Testis (tissue), 3 donors: ENCODE results near the gene CFAP46. TPM values are rescaled to one million over a fixed set of nuclear protein-coding genes. Genes with fewer than 3 reads are reported as not detected.

Experiments
- DNase-seq: peaks from one replicate; pipeline ENCODE4 v3.0.0-alpha.2; 2019
- H3K27ac ChIP-seq, 2 donors: fragments of 200-600 bp; sonication (generic); one replicate each; pipeline ENCODE4 v1.5.1; 2019
- H3K27me3 ChIP-seq: fragments of 200-600 bp; sonication (generic); one replicate; pipeline ENCODE4 v1.5.1; 2019
- H3K36me3 ChIP-seq: fragments of 200-600 bp; sonication (generic); one replicate; pipeline ENCODE4 v1.5.1; 2017; ENCODE audit warnings: low read depth; ENCODE audit errors: missing control alignments
- H3K4me1 ChIP-seq: fragments of 200-600 bp; sonication (generic); one replicate; pipeline ENCODE4 v1.5.1; 2019
- H3K4me3 ChIP-seq, 2 donors: fragments of 200-600 bp; sonication (generic); one replicate each; pipeline ENCODE4 v1.5.1; 2017 to 2019
- H3K9me3 ChIP-seq: fragments of 200-600 bp; sonication (generic); one replicate; pipeline ENCODE4 v1.5.1; 2017
- CTCF ChIP-seq, 3 experiments: fragments of 450-650 bp in 2 of 3; fragments of 200-600 bp in 1 of 3; sonication (generic) in 1 of 3; IDR thresholded peaks; one replicate each; pipeline ENCODE4 v1.5.1; 2016 to 2019; ENCODE audit warnings: antibody characterized with exemption in 3 of 3, mild to moderate bottlenecking in 2 of 3, moderate library complexity in 1 of 3
- POLR2A ChIP-seq: fragments of 450-650 bp; IDR thresholded peaks from one replicate; pipeline ENCODE4 v1.6.1; 2017; ENCODE audit warnings: antibody characterized with exemption, mild to moderate bottlenecking, moderate library complexity
- WGBS, 2 donors: methylation state at CpG; one replicate each; pipeline ENCODE4 v1.1.5; 2018; 5-methylcytosine and 5-hydroxymethylcytosine counted together
- intact Hi-C: fragments of 100-400 bp; cut with DNase I; formaldehyde crosslinking; loops from one replicate; pipeline ENCODE4 v1.15.1; 2023; ENCODE audit warnings: low total_unique reads
- polyA plus RNA-seq: library from polyadenylated mRNA; stranded (reverse); fragments of 350-450 nt; fragmentation: Illumina TruSeq; extraction: RNeasy Lipid Tissue Mini Kit (QIAGEN cat#74804); gene quantifications from one replicate; pipeline ENCODE4 v1.2.3, GENCODE V29; 2014; ENCODE audit warnings: low read depth, low replicate concordance; ENCODE audit not compliant: insufficient read depth
- total RNA-seq, 2 donors: library from RNA; depleted of rRNA; stranded (reverse); fragments of >200 nt; gene quantifications; one replicate each; pipeline ENCODE4 v1.2.3, GENCODE V29; 2016

The CFAP46 gene
- total and polyA plus RNA-seq, 3 donors from 2014 or later = 36.0 to 67.6 (median 59.0) TPM

- no peaks in the 10 kb centered on the region for H3K27me3 ChIP-seq
- intact Hi-C loops = no loop called here
- 88 to 89% methylated on average over 30 to 33 of the region's 42 CpGs for WGBS, 2 donors
- H3K9me3 ChIP-seq = no peaks in the 10 kb centered on the region
- H3K4me1 ChIP-seq = no peaks in the 10 kb centered on the region
- DNase-seq = no peak
- H3K4me3 ChIP-seq = no peak overlapping the region
- no peak for TF ChIP-seq CTCF (IDR thresholded peaks at IDR 0.05)
- no peak for TF ChIP-seq POLR2A
- no peaks in the 10 kb centered on the region for H3K36me3 ChIP-seq
- H3K27ac ChIP-seq = no peak overlapping the region
Measured at GRCh38 chr10:132983252-132984007, 41.1 kb upstream of the CFAP46 start.

GRCh38 chr10:132982301-132982989 is 40.1 kb upstream of the CFAP46 start:
- DNase-seq = peak; percentile 25
- intact Hi-C loops = no loop called here
- no peaks in the 10 kb centered on the region for H3K36me3 ChIP-seq
- no peaks in the 10 kb centered on the region for H3K9me3 ChIP-seq
- no peak overlapping the region for H3K4me3 ChIP-seq
- no peaks in the 10 kb centered on the region for H3K4me1 ChIP-seq
- H3K27ac ChIP-seq = no peak overlapping the region
- TF ChIP-seq POLR2A = no peak
- TF ChIP-seq CTCF (IDR thresholded peaks at IDR 0.05) = no peak
- H3K27me3 ChIP-seq = no peaks in the 10 kb centered on the region
- 79 to 83% methylated on average over 23 to 33 of the region's 36 CpGs for WGBS, 2 donors

GRCh38 chr10:132981746-132982145 is 39.4 kb upstream of the CFAP46 start:
- no peak overlapping the region for H3K4me3 ChIP-seq
- 87 to 90% methylated on average over 16 to 21 of the region's 21 CpGs for WGBS, 2 donors
- intact Hi-C loops = no loop called here
- TF ChIP-seq CTCF (IDR thresholded peaks at IDR 0.05) = no peak
- no peak for TF ChIP-seq POLR2A
- H3K9me3 ChIP-seq = no peaks in the 10 kb centered on the region
- H3K27ac ChIP-seq = no peak overlapping the region
- H3K36me3 ChIP-seq = no peaks in the 10 kb centered on the region
- no peak for DNase-seq
- no peaks in the 10 kb centered on the region for H3K27me3 ChIP-seq
- H3K4me1 ChIP-seq = no peaks in the 10 kb centered on the region

- intact Hi-C loops = no loop called here
- no peak for TF ChIP-seq POLR2A
- WGBS, 2 donors = 70 to 74% methylated on average over 15 to 17 of the region's 17 CpGs
- Histone ChIP-seq H3K4me3 (no peak overlapping the region), H3K27me3 (no peaks in the 10 kb centered on the region), H3K4me1 (no peaks in the 10 kb centered on the region), H3K9me3 (no peaks in the 10 kb centered on the region), H3K36me3 (no peaks in the 10 kb centered on the region), H3K27ac (no peak overlapping the region)
- no peak for DNase-seq
Measured at GRCh38 chr10:132981173-132981555, 38.8 kb upstream of the CFAP46 start.

- no peak for DNase-seq
- Histone ChIP-seq H3K9me3 (no peaks in the 10 kb centered on the region), H3K27me3 (no peaks in the 10 kb centered on the region), H3K4me3 (no peak overlapping the region), H3K36me3 (no peaks in the 10 kb centered on the region), H3K4me1 (no peaks in the 10 kb centered on the region), H3K27ac (no peak overlapping the region)
- intact Hi-C loops = no loop called here
- no peak for TF ChIP-seq POLR2A
- TF ChIP-seq CTCF (IDR thresholded peaks at IDR 0.05) = no peak
- WGBS, 2 donors = 74 to 88% methylated on average over 21 to 41 of the region's 41 CpGs
Measured at GRCh38 chr10:132980426-132981172, 38.2 kb upstream of the CFAP46 start.
